Measurements from ENCODE around the gene FEN1.

DNA sequence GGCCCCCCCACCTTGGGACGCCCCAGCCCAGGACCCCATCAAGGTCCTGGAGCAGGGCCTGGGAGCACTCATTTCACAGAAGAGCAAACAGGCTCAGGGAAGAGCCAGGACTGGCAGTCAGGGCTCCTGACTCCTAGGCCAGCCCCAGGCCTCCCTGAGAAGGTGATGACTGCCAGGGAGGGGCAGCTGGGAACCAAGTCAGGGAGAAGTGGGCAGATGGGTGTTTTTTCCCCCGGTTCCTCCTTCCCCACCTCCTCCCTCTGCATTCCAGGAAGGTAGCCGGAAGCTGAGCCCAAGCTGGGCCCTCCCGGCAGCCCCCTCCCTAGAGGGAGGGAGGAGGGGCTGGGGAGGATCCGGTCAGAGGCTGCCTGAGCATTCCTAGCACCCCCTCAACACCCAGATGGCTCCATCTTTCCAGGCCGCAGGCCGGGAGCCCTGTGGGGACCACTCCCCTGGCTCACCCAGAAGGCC lies 20.7 kb upstream of the FEN1 start:
- TF ChIP-seq EZH2 (IDR thresholded peaks at IDR 0.05) (no peak), POLR2AphosphoS5 (IDR thresholded peaks at IDR 0.05; ENCODE audit: borderline replicate concordance, low read depth, low read length) (no peak), FOXP2 (optimal IDR thresholded peaks at IDR 0.05; ENCODE audit: control extremely low read depth, extremely low read length, insufficient read depth) (no peak)

Data from SK-N-MC (cell line).